K562 (cell line): ENCODE results near the gene TRAK1.

Experiments
- DMBX1 ChIP-seq: fragments of 250-450 bp; sonication (Bioruptor Pico); IDR thresholded peaks from 2 replicates; pipeline ENCODE4 v1.8.0; 2022; ENCODE audit warnings: inconsistent platforms, mild to moderate bottlenecking, moderate library complexity, borderline replicate concordance
- POLR2A ChIP-seq: fragments of 450-650 bp; conservative IDR thresholded peaks from 2 replicates; pipeline ENCODE4 v1.6.1; 2016
- SIN3A ChIP-seq, 2 experiments: fragments of 150-350 bp in 1 of 2; IDR thresholded peaks; 2 replicates each; pipeline ENCODE4 v1.6.1; 2011 to 2016; ENCODE audit warnings: borderline replicate concordance in 2 of 2, low read depth in 2 of 2, low read length in 2 of 2, mild to moderate bottlenecking in 2 of 2, moderate library complexity in 2 of 2; ENCODE audit not compliant: control insufficient read depth in 1 of 2
- SRF ChIP-seq, 2 experiments: fragments of 250-450, 450-650 bp in 1 of 2; sonication (Bioruptor Pico) in 1 of 2; sonication (generic) in 1 of 2; formaldehyde crosslinking; IDR thresholded peaks; 2 replicates each; pipeline versions ENCODE4 v1.5.0 to v1.5.1; 2020 to 2022; ENCODE audit warnings: mild to moderate bottlenecking in 1 of 2, missing genetic modification reagents in 1 of 2

- no peak for TF ChIP-seq SIN3A (IDR thresholded peaks at IDR 0.05; ENCODE audit: borderline replicate concordance in 2 of 2, control insufficient read depth in 1 of 2, low read depth in 2 of 2, low read length in 2 of 2)
- no peak for TF ChIP-seq SRF (CRISPR knock-in tag; IDR thresholded peaks at IDR 0.05)
- TF ChIP-seq POLR2A: no peak
- no peak for TF ChIP-seq DMBX1 (CRISPR knock-in tag)
These were observed 66.7 kb downstream of the TRAK1 start for GRCh38 chr3:42157540-42158538.
